Measurements from ENCODE around the gene ADGRB2.

The ADGRB2 gene

GRCh38 chr1:31795801-31796621 is 31.9 kb upstream of the ADGRB2 start:
- DNase-seq (ENCODE audit: low read depth in 2 of 2): peak; percentile 57 to 59

GRCh38 chr1:31795096-31795675 is 31.0 kb upstream of the ADGRB2 start:
- DNase-seq (ENCODE audit: low read depth in 2 of 2): no peak

- DNase-seq (ENCODE audit: low read depth in 2 of 2): no peak
Measured at GRCh38 chr1:31793586-31794285, 29.6 kb upstream of the ADGRB2 start.

- no peak for DNase-seq (ENCODE audit: low read depth in 2 of 2)
Measured at GRCh38 chr1:31793086-31793485, 28.9 kb upstream of the ADGRB2 start.

- no peak for DNase-seq (ENCODE audit: low read depth in 2 of 2)
Measured at GRCh38 chr1:31792541-31792940, 28.4 kb upstream of the ADGRB2 start.

GRCh38 chr1:31792116-31792515 is 28.0 kb upstream of the ADGRB2 start:
- no peak for DNase-seq (ENCODE audit: low read depth in 2 of 2)

- DNase-seq (ENCODE audit: low read depth in 2 of 2): no peak
Measured at GRCh38 chr1:31791131-31791858, 27.2 kb upstream of the ADGRB2 start.

- no peak for DNase-seq (ENCODE audit: low read depth in 2 of 2)
Measured at GRCh38 chr1:31790641-31791091, 26.5 kb upstream of the ADGRB2 start.

- DNase-seq (ENCODE audit: low read depth in 2 of 2): no peak
Measured at GRCh38 chr1:31790140-31790539, 26.0 kb upstream of the ADGRB2 start.

GRCh38 chr1:31789259-31790065 is 25.3 kb upstream of the ADGRB2 start:
- peak; percentile 54 to 61 for DNase-seq (ENCODE audit: low read depth in 2 of 2)

- DNase-seq (ENCODE audit: low read depth in 2 of 2): peak; percentile 47 to 49
Measured at GRCh38 chr1:31788825-31789256, 24.7 kb upstream of the ADGRB2 start.

- DNase-seq (ENCODE audit: low read depth in 2 of 2): peak; percentile 57 to 59
Measured at GRCh38 chr1:31788138-31788824, 24.1 kb upstream of the ADGRB2 start.

GRCh38 chr1:31787786-31788137 is 23.6 kb upstream of the ADGRB2 start:
- no peak for DNase-seq (ENCODE audit: low read depth in 2 of 2)

- no peak for DNase-seq (ENCODE audit: low read depth in 2 of 2)
Measured at GRCh38 chr1:31787261-31787660, 23.1 kb upstream of the ADGRB2 start.

GRCh38 chr1:31786366-31787060 is 22.4 kb upstream of the ADGRB2 start:
- DNase-seq (ENCODE audit: low read depth in 2 of 2): no peak

GRCh38 chr1:31785947-31786290 is 21.8 kb upstream of the ADGRB2 start:
- no peak for DNase-seq (ENCODE audit: low read depth in 2 of 2)

- DNase-seq (ENCODE audit: low read depth in 2 of 2): no peak
Measured at GRCh38 chr1:31785020-31785946, 21.1 kb upstream of the ADGRB2 start.

GRCh38 chr1:31784356-31785019 is 20.3 kb upstream of the ADGRB2 start:
- DNase-seq (ENCODE audit: low read depth in 2 of 2): no peak
